ENCODE measurements around the gene MEST.

GRCh38 chr7:130478991-130479390 is 12.9 kb upstream of the MEST start:
- no peak for TF ChIP-seq POLR2A (IDR thresholded peaks at IDR 0.05)
- TF ChIP-seq, protein P1, sequence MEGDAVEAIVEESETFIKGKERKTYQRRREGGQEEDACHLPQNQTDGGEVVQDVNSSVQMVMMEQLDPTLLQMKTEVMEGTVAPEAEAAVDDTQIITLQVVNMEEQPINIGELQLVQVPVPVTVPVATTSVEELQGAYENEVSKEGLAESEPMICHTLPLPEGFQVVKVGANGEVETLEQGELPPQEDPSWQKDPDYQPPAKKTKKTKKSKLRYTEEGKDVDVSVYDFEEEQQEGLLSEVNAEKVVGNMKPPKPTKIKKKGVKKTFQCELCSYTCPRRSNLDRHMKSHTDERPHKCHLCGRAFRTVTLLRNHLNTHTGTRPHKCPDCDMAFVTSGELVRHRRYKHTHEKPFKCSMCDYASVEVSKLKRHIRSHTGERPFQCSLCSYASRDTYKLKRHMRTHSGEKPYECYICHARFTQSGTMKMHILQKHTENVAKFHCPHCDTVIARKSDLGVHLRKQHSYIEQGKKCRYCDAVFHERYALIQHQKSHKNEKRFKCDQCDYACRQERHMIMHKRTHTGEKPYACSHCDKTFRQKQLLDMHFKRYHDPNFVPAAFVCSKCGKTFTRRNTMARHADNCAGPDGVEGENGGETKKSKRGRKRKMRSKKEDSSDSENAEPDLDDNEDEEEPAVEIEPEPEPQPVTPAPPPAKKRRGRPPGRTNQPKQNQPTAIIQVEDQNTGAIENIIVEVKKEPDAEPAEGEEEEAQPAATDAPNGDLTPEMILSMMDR (IDR thresholded peaks at IDR 0.05), result no peak

All from right lobe of liver (tissue), 4 donors.